ENCODE data around the gene ZNF79.
A peak's percentile ranks its signal among the peaks of the same experiment; 100 is the strongest.

Gene ZNF79

DNA sequence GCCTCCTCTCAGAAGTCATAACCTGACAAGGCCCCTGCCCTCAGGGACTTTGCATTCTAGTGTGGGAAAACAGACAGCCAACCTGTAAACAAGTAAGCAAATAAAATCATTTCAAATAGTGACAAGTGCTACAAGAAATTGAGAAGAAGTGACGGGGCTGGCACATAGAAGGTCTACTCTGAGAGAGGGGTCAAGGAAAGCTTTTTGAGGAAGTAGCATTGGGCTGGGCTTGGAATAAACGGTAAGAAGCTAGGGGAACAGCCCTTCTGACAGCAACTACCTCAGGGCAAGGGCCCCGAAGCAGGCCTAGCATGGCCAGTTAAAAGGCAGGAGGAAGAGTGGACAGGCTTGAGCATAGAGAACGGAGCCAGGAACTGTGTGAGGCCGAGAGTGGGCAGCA lies 32.0 kb upstream of the ZNF79 start:
- H3K79me1 ChIP-seq (ENCODE audit: low read depth, low read length): no peaks in the 10 kb centered on the region
- H4K8ac ChIP-seq (ENCODE audit: low read depth, low read length): no peak overlapping the region
- no peaks in the 10 kb centered on the region for H3K36me3 ChIP-seq (replicated peaks in 1 of 2; ENCODE audit: control insufficient read depth in 2 of 2, insufficient read depth in 2 of 2, low read length in 2 of 2)
- peaks cover 0 to 2% of the 10 kb centered on the region in 2 donors for H3K9me3 ChIP-seq (replicated peaks in 1 of 2; ENCODE audit: control insufficient read depth in 2 of 2, insufficient read depth in 1 of 2, low read depth in 1 of 2, low read length in 2 of 2)
- no peak overlapping the region for H2AFZ ChIP-seq (ENCODE audit: low read length)
- H4K91ac ChIP-seq (ENCODE audit: low read depth, low read length, poor library complexity): no peak overlapping the region
- DNase-seq (ENCODE audit: low spot score): no peak
- H3K23ac ChIP-seq (ENCODE audit: low read depth, low read length, poor library complexity): no peak overlapping the region
- WGBS, 2 donors (ENCODE audit: extremely low coverage in 2 of 2, insufficient read length in 2 of 2, insufficient replicate concordance in 1 of 2): no CpG with 5 or more reads among the region's 5 CpGs
- no peak overlapping the region for H2AK5ac ChIP-seq (ENCODE audit: low read depth, low read length)
- H3K4ac ChIP-seq (ENCODE audit: low read length): no peak overlapping the region
- H2BK120ac ChIP-seq (ENCODE audit: low read depth, low read length): no peak overlapping the region
- no peak overlapping the region for H3K4me2 ChIP-seq (ENCODE audit: insufficient read depth, low read length, poor library complexity, severe bottlenecking)
- no peak overlapping the region for H2BK12ac ChIP-seq (ENCODE audit: low read length)
- H3K18ac ChIP-seq (ENCODE audit: low read length): no peak overlapping the region
- peaks cover 0 to 10% (median 0%) of the 10 kb centered on the region in 3 experiments for H3K27me3 ChIP-seq (ENCODE audit: control insufficient read depth in 3 of 3, insufficient read depth in 3 of 3, low read depth in 1 of 3, low read length in 3 of 3)
- H3K4me3 ChIP-seq (ENCODE audit: low read length in 2 of 2): no peak overlapping the region
- H3K27ac ChIP-seq (replicated peaks; ENCODE audit: low read length): no peak overlapping the region
- no peak overlapping the region for H3K9ac ChIP-seq (ENCODE audit: low read depth, low read length, poor library complexity)
- H3K14ac ChIP-seq (ENCODE audit: low read length): no peak overlapping the region
- no peak overlapping the region for H2BK5ac ChIP-seq (ENCODE audit: low read length)
- no peak overlapping the region for H2BK15ac ChIP-seq (ENCODE audit: low read length)
- H3K4me1 ChIP-seq (ENCODE audit: control insufficient read depth in 2 of 2, insufficient read depth in 1 of 2, low read depth in 1 of 2, low read length in 2 of 2): peaks cover 6 to 31% of the 10 kb centered on the region in 2 donors

DNA sequence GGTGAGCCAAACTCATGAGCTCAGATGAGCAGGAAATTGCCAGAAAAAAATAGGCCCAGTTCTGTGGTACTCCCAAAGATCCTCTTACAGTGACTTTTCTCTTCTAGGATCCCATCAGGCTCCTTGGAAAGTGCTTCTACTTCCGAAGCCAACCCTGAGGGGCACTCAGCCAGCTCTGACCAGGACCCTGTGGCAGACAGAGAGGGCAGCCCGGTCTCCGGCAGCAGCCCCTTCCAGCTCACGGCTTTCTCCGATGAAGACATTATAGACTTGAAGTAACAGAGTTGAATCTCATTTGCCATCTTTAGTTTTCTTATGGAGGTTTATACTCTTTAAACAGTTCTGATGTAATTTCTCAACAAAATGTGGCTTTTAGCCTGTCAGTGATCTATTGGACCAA lies 31.2 kb upstream of the ZNF79 start:
- Histone ChIP-seq H3K36me3 (replicated peaks in 1 of 2; ENCODE audit: control insufficient read depth in 2 of 2, insufficient read depth in 2 of 2, low read length in 2 of 2) (no peaks in the 10 kb centered on the region), H3K27me3 (ENCODE audit: control insufficient read depth in 3 of 3, insufficient read depth in 3 of 3, low read depth in 1 of 3, low read length in 3 of 3) (peaks cover 0 to 10% (median 0%) of the 10 kb centered on the region in 3 experiments), H2AFZ (ENCODE audit: low read length) (no peak overlapping the region), H3K4me3 (ENCODE audit: low read length in 2 of 2) (no peak overlapping the region), H3K4ac (ENCODE audit: low read length) (no peak overlapping the region), H3K18ac (ENCODE audit: low read length) (no peak overlapping the region), H2BK12ac (ENCODE audit: low read length) (no peak overlapping the region), H3K23ac (ENCODE audit: low read depth, low read length, poor library complexity) (no peak overlapping the region), H3K4me1 (ENCODE audit: control insufficient read depth in 2 of 2, insufficient read depth in 1 of 2, low read depth in 1 of 2, low read length in 2 of 2) (peaks cover 6 to 30% of the 10 kb centered on the region in 2 donors), H2BK15ac (ENCODE audit: low read length) (no peak overlapping the region), H3K14ac (ENCODE audit: low read length) (no peak overlapping the region), H3K9ac (ENCODE audit: low read depth, low read length, poor library complexity) (no peak overlapping the region), H2BK5ac (ENCODE audit: low read length) (no peak overlapping the region), H4K8ac (ENCODE audit: low read depth, low read length) (no peak overlapping the region), H4K91ac (ENCODE audit: low read depth, low read length, poor library complexity) (no peak overlapping the region), H3K4me2 (ENCODE audit: insufficient read depth, low read length, poor library complexity, severe bottlenecking) (no peak overlapping the region), H3K9me3 (replicated peaks in 1 of 2; ENCODE audit: control insufficient read depth in 2 of 2, insufficient read depth in 1 of 2, low read depth in 1 of 2, low read length in 2 of 2) (peaks cover 0 to 2% of the 10 kb centered on the region in 2 donors), H2AK5ac (ENCODE audit: low read depth, low read length) (no peak overlapping the region), H3K27ac (replicated peaks; ENCODE audit: low read length) (no peak overlapping the region), H3K79me1 (ENCODE audit: low read depth, low read length) (no peaks in the 10 kb centered on the region), H2BK120ac (ENCODE audit: low read depth, low read length) (no peak overlapping the region)
- DNase-seq (ENCODE audit: low spot score): no peak
- no CpG with 5 or more reads among the region's 5 CpGs for WGBS, 2 donors (ENCODE audit: extremely low coverage in 2 of 2, insufficient read length in 2 of 2, insufficient replicate concordance in 1 of 2)

DNA sequence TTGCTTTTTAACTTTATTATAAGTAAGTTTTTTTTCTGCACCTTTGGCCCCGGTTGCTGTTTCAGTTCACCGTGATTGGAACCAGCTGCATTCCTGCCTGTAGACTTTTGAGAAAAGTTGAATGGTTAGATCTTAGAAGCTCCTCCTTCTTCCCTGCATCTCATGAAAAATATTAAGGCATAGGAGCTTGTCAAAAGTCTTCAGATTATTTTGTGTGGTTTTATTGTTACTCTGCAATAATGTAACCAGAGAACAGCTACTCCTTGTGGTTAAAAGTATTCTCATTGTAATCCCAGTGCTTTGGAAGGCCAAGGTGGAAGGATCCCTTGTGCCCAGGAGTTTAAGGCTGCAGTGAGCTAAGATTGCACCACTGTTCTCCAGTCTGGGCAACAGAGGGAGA lies 30.5 kb upstream of the ZNF79 start:
- Histone ChIP-seq H3K23ac (ENCODE audit: low read depth, low read length, poor library complexity) (no peak overlapping the region), H2BK5ac (ENCODE audit: low read length) (no peak overlapping the region), H2AFZ (ENCODE audit: low read length) (no peak overlapping the region), H2BK12ac (ENCODE audit: low read length) (no peak overlapping the region), H4K91ac (ENCODE audit: low read depth, low read length, poor library complexity) (no peak overlapping the region), H3K4me3 (ENCODE audit: low read length in 2 of 2) (no peak overlapping the region), H3K4me2 (ENCODE audit: insufficient read depth, low read length, poor library complexity, severe bottlenecking) (no peak overlapping the region), H4K8ac (ENCODE audit: low read depth, low read length) (no peak overlapping the region), H3K9ac (ENCODE audit: low read depth, low read length, poor library complexity) (no peak overlapping the region), H3K9me3 (replicated peaks in 1 of 2; ENCODE audit: control insufficient read depth in 2 of 2, insufficient read depth in 1 of 2, low read depth in 1 of 2, low read length in 2 of 2) (peaks cover 0 to 2% of the 10 kb centered on the region in 2 donors), H2AK5ac (ENCODE audit: low read depth, low read length) (no peak overlapping the region), H3K18ac (ENCODE audit: low read length) (no peak overlapping the region), H2BK15ac (ENCODE audit: low read length) (no peak overlapping the region), H3K4me1 (ENCODE audit: control insufficient read depth in 2 of 2, insufficient read depth in 1 of 2, low read depth in 1 of 2, low read length in 2 of 2) (peaks cover 9 to 34% of the 10 kb centered on the region in 2 donors), H3K27me3 (ENCODE audit: control insufficient read depth in 3 of 3, insufficient read depth in 3 of 3, low read depth in 1 of 3, low read length in 3 of 3) (peaks cover 0 to 10% (median 0%) of the 10 kb centered on the region in 3 experiments), H3K79me1 (ENCODE audit: low read depth, low read length) (no peaks in the 10 kb centered on the region), H3K14ac (ENCODE audit: low read length) (no peak overlapping the region), H3K27ac (replicated peaks; ENCODE audit: low read length) (no peak overlapping the region), H2BK120ac (ENCODE audit: low read depth, low read length) (no peak overlapping the region), H3K4ac (ENCODE audit: low read length) (no peak overlapping the region), H3K36me3 (replicated peaks in 1 of 2; ENCODE audit: control insufficient read depth in 2 of 2, insufficient read depth in 2 of 2, low read length in 2 of 2) (no peaks in the 10 kb centered on the region)
- no peak for DNase-seq (ENCODE audit: low spot score)
- no CpG with 5 or more reads among the region's 2 CpGs for WGBS, 2 donors (ENCODE audit: extremely low coverage in 2 of 2, insufficient read length in 2 of 2, insufficient replicate concordance in 1 of 2)

DNA sequence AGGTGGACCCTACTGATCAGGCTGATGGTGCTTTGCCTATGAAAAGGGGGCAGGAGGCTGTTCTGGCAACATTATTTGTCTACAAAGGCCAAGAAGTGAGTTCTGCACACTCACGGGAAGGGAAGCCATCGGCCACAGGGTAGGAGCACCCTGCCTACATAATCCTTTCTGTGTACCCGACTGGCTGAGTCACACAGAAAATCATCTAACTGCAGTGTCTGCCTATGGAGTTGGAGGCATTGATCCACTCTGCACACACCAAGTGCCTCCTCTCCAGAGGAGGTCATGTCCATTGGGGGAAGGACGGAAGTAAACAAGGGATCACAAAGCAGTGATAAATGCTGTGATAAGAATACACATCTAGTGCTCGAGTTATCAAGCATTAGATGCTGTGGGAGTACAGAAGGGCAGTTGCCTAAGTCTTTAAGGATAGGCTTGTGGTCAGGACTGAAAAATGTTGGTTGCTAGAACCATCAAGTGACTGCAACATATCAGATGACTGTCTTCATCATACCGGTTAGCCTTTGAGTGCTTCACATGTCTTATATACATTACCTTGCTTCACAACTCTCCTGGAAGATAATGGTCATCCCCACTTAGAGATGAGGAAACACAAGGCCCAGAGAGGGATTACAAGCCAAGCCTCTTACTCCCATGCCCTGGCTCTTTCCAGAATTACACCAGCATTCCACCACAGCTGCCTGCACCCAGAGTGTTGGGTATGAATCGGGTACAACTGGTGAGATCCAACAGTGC lies 28.5 kb upstream of the ZNF79 start:
- Histone ChIP-seq H3K4me2 (ENCODE audit: insufficient read depth, low read length, poor library complexity, severe bottlenecking) (peak overlapping the region; percentile 82), H3K14ac (ENCODE audit: low read length) (no peak overlapping the region), H3K4me3 (ENCODE audit: low read length in 2 of 2) (peak overlapping the region; percentile 57 to 85), H3K27me3 (ENCODE audit: control insufficient read depth in 3 of 3, insufficient read depth in 3 of 3, low read depth in 1 of 3, low read length in 3 of 3) (peaks cover 0 to 10% (median 0%) of the 10 kb centered on the region in 3 experiments), H3K9ac (ENCODE audit: low read depth, low read length, poor library complexity) (peak overlapping the region; percentile 16), H3K79me1 (ENCODE audit: low read depth, low read length) (peaks cover 2% of the 10 kb centered on the region), H3K4me1 (ENCODE audit: control insufficient read depth in 2 of 2, insufficient read depth in 1 of 2, low read depth in 1 of 2, low read length in 2 of 2) (peaks cover 9 to 15% of the 10 kb centered on the region in 2 donors), H3K9me3 (replicated peaks in 1 of 2; ENCODE audit: control insufficient read depth in 2 of 2, insufficient read depth in 1 of 2, low read depth in 1 of 2, low read length in 2 of 2) (peaks cover 0 to 2% of the 10 kb centered on the region in 2 donors), H2BK15ac (ENCODE audit: low read length) (no peak overlapping the region), H3K23ac (ENCODE audit: low read depth, low read length, poor library complexity) (peak overlapping the region; percentile 92), H2BK12ac (ENCODE audit: low read length) (no peak overlapping the region), H3K18ac (ENCODE audit: low read length) (no peak overlapping the region), H2BK120ac (ENCODE audit: low read depth, low read length) (no peak overlapping the region), H3K36me3 (replicated peaks in 1 of 2; ENCODE audit: control insufficient read depth in 2 of 2, insufficient read depth in 2 of 2, low read length in 2 of 2) (peaks cover 3 to 13% of the 10 kb centered on the region in 2 donors), H3K27ac (replicated peaks; ENCODE audit: low read length) (no peak overlapping the region), H2AFZ (ENCODE audit: low read length) (peak overlapping the region; percentile 93), H2AK5ac (ENCODE audit: low read depth, low read length) (peak overlapping the region; percentile 49), H2BK5ac (ENCODE audit: low read length) (no peak overlapping the region), H4K8ac (ENCODE audit: low read depth, low read length) (no peak overlapping the region), H4K91ac (ENCODE audit: low read depth, low read length, poor library complexity) (no peak overlapping the region), H3K4ac (ENCODE audit: low read length) (peak overlapping the region; percentile 30)
- no CpG with 5 or more reads among the region's 7 CpGs for WGBS, 2 donors (ENCODE audit: extremely low coverage in 2 of 2, insufficient read length in 2 of 2, insufficient replicate concordance in 1 of 2)
- DNase-seq (ENCODE audit: low spot score): no peak

All from neuronal stem cell (in vitro differentiated cells).